Ishikawa (cell line): Measurements from ENCODE around the gene PPFIA4.

Experiments used
- CEBPB ChIP-seq: IDR thresholded peaks from 2 replicates; pipeline ENCODE4 v1.6.1; 2012
- CREB1 ChIP-seq: IDR thresholded peaks from 2 replicates; pipeline ENCODE4 v1.6.1; 2012; ENCODE audit warnings: low read depth
- EP300 ChIP-seq: IDR thresholded peaks from 2 replicates; pipeline ENCODE4 v1.6.1; 2012; ENCODE audit warnings: borderline replicate concordance
- FOXM1 ChIP-seq: IDR thresholded peaks from 2 replicates; pipeline ENCODE4 v1.6.1; 2012; ENCODE audit warnings: low read depth, borderline replicate concordance
- MAX ChIP-seq: IDR thresholded peaks from 2 replicates; pipeline ENCODE4 v1.6.1; 2012
- NFIC ChIP-seq: IDR thresholded peaks from 2 replicates; pipeline ENCODE4 v1.6.1; 2012
- RAD21 ChIP-seq: IDR thresholded peaks from 2 replicates; pipeline ENCODE4 v1.6.1; 2012; ENCODE audit warnings: low read depth
- REST ChIP-seq: IDR thresholded peaks from 2 replicates; pipeline ENCODE4 v1.6.1; 2012; ENCODE audit warnings: low read depth, mild to moderate bottlenecking
- TAF1 ChIP-seq: IDR thresholded peaks from 2 replicates; pipeline ENCODE4 v1.6.1; 2012; ENCODE audit warnings: low read depth, mild to moderate bottlenecking
- TCF12 ChIP-seq: IDR thresholded peaks from 2 replicates; pipeline ENCODE4 v1.6.1; 2012; ENCODE audit warnings: low read depth
- TEAD4 ChIP-seq: IDR thresholded peaks from 2 replicates; pipeline ENCODE4 v1.6.1; 2012
- USF1 ChIP-seq: IDR thresholded peaks from 2 replicates; pipeline ENCODE4 v1.6.1; 2012
- YY1 ChIP-seq: IDR thresholded peaks from 2 replicates; pipeline ENCODE4 v1.6.1; 2012; ENCODE audit warnings: low read depth
- ZBTB7A ChIP-seq: IDR thresholded peaks from 2 replicates; pipeline ENCODE4 v1.6.1; 2012; ENCODE audit warnings: low read depth

The PPFIA4 gene

GRCh38 chr1:203045821-203046594, 19.7 kb downstream of the PPFIA4 start:
- TF ChIP-seq CEBPB (no peak), FOXM1 (no peak), REST (no peak), RAD21 (no peak), TEAD4 (no peak), NFIC (no peak), USF1 (no peak), YY1 (no peak), MAX (no peak)

- TF ChIP-seq MAX (no peak), ZBTB7A (no peak), NFIC (no peak), RAD21 (no peak), TCF12 (no peak)
These were observed 20.8 kb downstream of the PPFIA4 start for GRCh38 chr1:203046984-203047630.

GRCh38 chr1:203048086-203048485, 21.8 kb downstream of the PPFIA4 start:
- TF ChIP-seq YY1 = no peak
- no peak for TF ChIP-seq USF1
- no peak for TF ChIP-seq TAF1
- TF ChIP-seq ZBTB7A = no peak
- no peak for TF ChIP-seq MAX
- TF ChIP-seq NFIC = no peak
- no peak for TF ChIP-seq EP300
- TF ChIP-seq TCF12 = no peak
- no peak for TF ChIP-seq TEAD4
- TF ChIP-seq CREB1 = no peak
- TF ChIP-seq CEBPB = no peak
- TF ChIP-seq REST = no peak
- TF ChIP-seq FOXM1 = no peak
- TF ChIP-seq RAD21 = no peak

GRCh38 chr1:203048555-203049051, 22.3 kb downstream of the PPFIA4 start:
- no peak for TF ChIP-seq CEBPB
- TF ChIP-seq REST = peak; percentile 59
